ENCODE measurements around the gene MRPL23.

MRPL23 gene

DNA sequence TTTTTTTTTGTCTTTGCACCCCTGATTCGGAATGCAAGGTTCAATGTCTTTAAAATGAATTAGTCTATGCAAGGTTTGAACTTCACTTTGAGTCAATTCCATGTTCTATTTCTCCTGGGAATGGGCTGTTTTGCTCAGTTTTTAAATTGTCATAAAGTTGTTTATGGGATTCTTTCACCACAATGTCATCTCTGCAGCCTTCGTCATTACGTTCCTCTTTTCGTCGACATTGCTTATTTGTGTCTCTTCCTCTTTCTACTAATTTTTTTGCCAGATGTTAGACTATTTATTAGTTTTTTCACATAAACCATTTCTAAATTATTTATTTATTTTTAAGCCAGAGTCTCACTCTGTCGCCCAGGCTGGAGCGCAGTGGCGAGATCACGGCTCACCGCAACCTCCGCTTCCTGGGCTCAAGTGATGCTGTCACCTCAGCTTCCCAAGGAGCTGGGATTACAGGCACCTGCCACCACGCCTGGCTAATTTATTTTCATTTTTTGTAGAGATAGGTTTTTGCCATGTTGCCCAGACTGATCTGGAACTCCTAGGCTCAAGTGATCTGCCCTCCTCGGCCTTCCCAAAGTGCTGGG lies 34.7 kb upstream of the MRPL23 start:
- DNase-seq (ENCODE audit: insufficient read length, low spot score) (no peak), FAIRE-seq (no peak)
- TF ChIP-seq, protein P1, sequence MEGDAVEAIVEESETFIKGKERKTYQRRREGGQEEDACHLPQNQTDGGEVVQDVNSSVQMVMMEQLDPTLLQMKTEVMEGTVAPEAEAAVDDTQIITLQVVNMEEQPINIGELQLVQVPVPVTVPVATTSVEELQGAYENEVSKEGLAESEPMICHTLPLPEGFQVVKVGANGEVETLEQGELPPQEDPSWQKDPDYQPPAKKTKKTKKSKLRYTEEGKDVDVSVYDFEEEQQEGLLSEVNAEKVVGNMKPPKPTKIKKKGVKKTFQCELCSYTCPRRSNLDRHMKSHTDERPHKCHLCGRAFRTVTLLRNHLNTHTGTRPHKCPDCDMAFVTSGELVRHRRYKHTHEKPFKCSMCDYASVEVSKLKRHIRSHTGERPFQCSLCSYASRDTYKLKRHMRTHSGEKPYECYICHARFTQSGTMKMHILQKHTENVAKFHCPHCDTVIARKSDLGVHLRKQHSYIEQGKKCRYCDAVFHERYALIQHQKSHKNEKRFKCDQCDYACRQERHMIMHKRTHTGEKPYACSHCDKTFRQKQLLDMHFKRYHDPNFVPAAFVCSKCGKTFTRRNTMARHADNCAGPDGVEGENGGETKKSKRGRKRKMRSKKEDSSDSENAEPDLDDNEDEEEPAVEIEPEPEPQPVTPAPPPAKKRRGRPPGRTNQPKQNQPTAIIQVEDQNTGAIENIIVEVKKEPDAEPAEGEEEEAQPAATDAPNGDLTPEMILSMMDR (IDR thresholded peaks at IDR 0.05; ENCODE audit: insufficient read depth, missing control alignments), result no peak

DNA sequence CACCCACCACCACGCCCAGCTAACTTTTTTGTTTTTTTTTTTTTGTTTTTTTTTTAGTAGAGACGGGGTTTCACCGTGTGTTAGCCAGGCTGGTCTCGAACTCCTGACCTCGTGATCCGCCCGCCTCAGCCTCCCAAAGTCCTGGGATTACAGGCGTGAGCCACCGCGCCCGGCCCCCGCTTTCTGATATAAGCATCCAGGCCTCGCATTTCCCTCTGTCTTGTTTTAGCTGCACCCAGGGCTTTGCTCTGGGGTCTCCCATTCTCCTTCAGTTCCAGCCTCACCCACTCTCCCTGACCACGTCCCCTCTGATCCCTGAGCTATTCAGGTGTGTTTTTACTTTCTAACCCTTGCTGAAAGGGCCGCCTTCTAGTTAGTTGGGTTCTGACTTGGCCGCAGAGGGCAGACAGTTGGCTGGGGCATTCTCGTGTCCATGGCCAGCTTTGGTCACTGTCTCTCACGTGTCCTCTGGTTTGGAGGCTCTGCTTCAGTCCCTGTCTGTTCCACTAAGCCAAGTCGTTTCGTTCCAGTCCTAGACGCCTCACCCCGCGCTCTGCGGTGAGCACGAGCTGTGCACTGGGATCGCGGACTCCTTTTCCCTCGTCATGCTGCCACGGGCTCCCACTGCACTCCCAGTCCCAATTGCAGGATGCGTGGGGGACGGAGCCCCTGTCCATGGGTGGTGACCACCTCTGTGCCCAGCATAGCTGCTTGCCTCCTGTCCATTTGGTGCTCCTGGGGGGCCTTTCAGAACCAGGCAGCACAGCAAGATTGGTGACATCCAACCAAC lies 33.7 kb upstream of the MRPL23 start:
- FAIRE-seq, result no peak
- TF ChIP-seq, protein P1 (IDR thresholded peaks at IDR 0.05; ENCODE audit: insufficient read depth, missing control alignments), result no peak
- no peak for DNase-seq (ENCODE audit: insufficient read length, low spot score)

DNA sequence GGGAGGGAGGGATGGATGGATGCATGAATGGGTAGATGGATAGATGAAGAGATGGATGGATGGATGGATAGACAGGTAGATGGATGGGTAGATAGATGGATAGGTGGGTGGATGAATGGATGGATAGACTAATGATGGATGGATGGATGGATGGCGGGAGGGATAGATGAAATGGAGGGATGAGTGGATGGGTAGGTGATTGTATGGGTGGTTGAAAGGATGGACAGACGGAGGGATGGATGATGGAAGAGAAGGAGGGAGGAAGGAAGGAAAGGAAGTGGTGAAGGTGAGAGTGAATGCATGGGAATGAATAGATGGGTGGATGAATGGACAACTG lies 31.4 kb upstream of the MRPL23 start:
- TF ChIP-seq, protein P1 (IDR thresholded peaks at IDR 0.05; ENCODE audit: insufficient read depth, missing control alignments), result no peak
- DNase-seq (ENCODE audit: insufficient read length, low spot score) (no peak), FAIRE-seq (no peak)

DNA sequence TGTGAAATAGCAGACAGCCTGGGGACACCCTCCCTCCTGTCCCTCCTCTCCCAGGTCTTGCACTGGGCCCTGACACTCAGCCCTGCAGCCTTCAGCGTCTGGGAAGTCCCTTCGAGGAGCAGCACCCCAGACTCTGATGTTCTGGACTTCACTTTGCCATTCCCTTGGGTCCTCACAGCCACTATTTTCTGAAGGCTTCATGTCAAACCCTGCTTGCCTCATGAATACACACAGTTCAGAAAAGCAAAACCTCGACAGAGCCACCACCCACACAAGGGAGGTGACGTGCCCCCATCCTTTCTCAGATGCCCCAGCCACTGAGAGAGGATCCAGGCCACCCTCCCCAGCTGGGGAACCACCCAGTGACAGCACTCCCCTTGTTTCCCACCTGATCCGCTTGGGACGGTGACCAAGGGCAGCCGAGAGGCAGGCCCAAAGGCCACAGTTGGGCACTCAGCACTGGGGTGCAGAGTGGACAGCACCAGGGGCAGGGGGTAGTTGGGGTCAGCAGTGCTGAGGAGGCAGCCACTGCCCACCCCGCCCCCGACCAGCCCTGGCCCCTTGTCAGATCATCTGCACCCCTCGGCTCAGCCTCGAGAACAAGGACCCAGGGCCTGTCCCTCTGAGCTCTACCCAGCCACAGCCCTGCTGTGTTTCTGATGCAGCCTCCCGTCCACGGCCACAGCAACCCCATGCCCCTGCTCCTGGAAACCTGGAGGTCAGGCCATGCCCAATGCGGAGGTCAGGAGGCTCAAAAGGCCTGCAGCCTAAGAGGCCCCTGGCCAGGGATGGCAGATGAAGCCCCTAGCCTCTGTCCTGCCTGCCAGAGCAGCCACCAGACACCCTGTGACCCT lies 30.8 kb upstream of the MRPL23 start:
- no peak for DNase-seq (ENCODE audit: insufficient read length, low spot score)
- no peak for FAIRE-seq
- TF ChIP-seq, protein P1 (IDR thresholded peaks at IDR 0.05; ENCODE audit: insufficient read depth, missing control alignments), result no peak

DNA sequence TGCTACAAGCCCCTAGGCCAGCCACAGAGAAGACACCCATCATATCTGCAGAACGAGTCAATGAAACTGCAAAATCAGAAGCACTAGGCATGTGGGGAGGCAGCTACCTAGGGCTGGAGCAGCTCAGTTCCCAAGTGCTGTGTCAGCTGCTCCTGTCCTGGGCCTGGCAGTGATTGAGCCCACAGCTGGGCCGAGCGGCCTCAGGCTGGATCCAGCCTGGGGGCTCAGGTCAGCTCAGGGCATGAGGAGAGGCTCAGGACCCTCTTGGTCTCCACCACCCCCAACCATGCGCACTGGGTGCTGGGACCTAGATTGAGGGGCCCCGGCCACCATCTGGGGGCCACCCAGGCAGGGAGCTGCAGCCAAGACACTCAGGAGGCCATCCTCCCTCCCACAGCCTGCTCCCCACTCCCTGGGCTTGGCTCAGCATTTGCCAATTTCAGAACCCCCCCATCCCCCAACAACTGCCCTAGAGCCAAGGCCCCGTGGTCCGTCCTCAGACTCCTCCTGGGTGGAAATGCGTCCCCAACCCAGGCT lies 30.1 kb upstream of the MRPL23 start:
- no peak for FAIRE-seq
- no peak for DNase-seq (ENCODE audit: insufficient read length, low spot score)
- TF ChIP-seq, protein P1 (IDR thresholded peaks at IDR 0.05; ENCODE audit: insufficient read depth, missing control alignments), result no peak

DNA sequence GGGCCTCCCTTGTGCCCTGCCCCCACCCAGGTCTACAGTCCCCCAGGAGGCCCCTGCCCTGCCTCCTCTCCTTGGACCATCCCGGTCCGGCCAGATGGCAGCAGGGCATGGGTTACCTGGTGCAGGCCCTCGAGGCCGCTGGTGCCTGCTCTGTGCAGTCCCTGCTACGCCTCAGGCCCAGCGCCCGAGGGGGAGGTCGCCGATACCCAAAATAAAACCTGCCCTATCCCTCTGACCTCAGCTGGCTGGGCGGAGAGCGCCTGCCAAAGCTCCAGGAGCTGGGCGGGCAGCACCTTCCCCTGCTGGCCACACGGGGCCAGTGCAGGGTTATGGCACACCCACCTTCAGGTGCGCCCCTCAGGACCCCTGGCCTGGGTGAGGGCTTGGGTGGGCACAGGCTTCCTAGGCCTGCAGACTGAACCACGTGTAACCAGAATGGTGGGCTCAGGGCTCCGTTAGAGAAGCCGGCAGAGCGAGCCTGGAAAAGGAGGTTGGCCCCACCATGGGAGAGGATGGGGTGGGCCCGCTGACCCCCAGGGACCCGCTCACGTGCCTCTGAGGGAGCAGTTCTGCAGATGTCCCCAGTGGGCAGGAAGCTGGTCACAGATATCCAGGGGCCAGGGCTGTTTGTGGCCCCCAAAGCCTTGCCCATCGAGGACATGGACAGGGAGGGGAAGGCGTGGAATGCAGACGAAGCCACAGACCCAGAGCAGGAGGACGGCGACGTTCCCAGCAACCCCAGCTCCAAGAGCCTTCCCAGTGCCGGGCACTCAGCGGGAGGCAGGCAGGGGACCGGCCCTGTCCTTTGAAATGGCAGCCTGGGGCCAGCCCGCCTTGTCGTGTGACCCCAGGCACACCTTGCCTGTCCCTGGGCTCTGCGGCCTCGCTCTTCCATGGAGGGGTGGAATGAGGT lies 29.4 kb upstream of the MRPL23 start:
- TF ChIP-seq, protein P1 (IDR thresholded peaks at IDR 0.05; ENCODE audit: insufficient read depth, missing control alignments), result no peak
- FAIRE-seq (no peak), DNase-seq (ENCODE audit: insufficient read length, low spot score) (no peak)
